HG02970 (cell line): ENCODE measurements around the gene TBXA2R.

Source experiments
- ATAC-seq: cut with Tn5 transposase; IDR thresholded peaks from one replicate; pipeline ENCODE4 v1.9.1; 2021; ENCODE audit warnings: mild to moderate bottlenecking, moderate library complexity, moderate number of reproducible peaks; ENCODE audit not compliant: unreplicated experiment, low FRiP score

The TBXA2R gene

DNA sequence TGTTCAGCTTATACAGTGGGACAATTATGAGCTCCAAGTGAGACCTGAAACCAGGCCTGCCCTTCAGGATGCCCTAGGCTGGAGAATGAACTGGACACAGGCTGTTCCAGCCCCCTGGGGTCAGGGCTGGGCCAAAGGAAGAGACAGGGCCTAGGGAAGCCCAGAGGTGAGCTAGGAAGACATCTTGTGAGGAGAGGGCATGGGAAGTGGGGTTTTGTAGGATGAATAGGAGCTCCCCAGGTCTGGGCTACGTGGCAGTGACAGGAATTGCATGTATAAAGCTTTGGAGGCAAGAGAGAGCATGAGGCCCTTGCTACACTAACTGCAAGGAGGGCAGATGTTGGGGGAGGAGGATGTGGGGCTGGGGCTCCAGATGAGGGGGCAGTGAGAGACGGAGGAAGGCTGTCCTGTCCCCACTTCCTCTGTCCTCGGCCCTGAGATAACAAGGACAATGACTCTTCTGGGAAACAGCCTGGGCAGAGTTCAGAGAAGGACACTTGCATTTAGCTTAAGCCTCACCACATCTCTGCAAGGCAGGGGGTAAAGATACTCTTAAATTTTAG, 1.5 kb upstream of the TBXA2R start:
- ATAC-seq = no peak

DNA sequence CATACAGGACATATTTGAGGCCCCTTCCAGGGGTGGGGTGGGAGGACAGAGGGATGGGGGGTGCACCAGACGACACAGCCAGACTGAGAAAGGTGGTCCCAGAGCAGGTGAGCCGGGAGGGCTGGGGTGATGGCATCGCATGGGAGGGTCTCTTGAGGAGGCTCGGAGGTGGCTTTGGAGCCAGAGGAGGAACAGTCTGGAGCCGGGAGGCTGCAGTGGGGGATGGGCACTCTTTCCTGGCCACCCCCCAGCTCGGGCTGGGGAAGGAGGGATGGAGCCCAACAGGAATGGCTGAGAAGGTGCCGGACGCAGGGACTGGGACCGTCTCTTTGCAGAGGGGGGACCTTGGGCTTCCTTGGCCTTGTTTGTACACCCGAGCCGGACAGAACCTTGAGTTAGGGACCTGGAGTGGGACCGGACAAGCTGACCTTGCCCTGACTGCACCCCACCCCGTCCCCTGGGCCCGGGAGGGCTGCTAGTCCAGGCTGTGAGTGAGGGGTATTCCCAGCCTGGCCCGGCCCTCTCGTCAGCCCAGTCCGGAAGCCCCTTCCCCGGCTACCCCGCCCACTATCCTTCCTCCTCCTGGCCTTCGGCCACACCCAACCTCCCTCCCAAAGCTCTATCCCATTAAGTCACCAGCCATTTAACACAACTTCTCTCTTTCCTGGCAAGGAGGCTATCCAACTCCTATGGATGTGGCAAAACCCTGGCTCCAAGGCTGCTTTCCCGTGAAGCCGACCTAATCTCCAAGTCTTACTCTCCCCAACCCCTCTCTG, 816 bp upstream of the TBXA2R start:
- no peak for ATAC-seq

DNA sequence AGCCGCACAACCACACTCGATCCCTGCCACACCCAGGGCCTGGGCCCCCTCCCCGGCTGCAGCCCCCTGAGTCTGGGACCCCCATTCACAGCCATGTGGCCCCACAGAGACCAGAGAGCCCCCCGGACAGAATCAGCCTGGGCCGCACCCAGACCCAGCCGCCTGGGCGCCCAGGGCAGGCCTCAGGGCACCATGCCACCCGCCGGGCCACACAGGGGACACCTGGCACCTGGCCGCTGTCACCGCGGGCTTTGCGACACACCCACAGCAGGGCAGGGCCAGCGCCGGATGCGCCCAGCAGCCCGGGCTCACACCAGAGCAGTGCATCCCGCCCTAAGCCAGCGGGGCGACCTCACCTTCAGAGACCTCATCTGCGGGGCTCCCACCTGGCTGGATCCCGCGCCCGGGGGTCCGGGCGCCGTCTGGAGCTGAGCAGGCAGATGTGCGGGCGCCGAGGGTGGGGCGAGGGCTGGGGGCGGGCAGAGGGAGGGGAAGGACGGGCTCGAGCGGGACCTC, 443 bp downstream of the TBXA2R start:
- ATAC-seq = no peak

DNA sequence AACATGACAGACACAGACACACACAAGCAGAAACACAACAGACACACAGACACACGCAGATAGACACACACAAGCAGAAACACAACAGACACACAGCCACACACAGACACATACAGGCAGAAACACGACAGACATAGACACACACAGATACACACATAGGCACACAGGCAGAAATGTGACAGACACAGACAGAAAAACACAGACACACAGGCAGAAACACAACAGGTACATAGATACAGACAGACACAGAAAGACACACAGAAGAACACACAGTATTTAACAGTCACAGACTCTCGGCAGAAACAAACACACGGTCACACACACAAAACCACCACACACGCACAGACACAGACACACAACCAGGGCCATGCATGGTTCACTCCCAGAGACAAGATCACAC, 905 bp downstream of the TBXA2R start:
- ATAC-seq = no peak

DNA sequence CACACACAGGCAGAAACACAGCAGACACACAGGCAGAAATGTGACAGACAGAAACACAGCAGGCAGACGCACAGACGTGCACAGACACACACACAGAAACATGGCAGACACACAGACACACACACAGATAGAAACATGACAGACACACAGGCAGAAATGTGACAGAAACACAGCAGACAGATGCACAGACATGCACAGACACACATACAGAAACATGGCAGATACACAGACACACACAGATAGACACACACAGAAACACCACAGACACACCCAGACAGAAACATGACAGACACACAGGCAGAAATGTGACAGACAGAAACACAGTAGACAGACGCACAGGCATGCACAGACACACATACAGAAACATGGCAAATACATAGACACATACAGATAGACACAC, 1.3 kb downstream of the TBXA2R start:
- no peak for ATAC-seq

DNA sequence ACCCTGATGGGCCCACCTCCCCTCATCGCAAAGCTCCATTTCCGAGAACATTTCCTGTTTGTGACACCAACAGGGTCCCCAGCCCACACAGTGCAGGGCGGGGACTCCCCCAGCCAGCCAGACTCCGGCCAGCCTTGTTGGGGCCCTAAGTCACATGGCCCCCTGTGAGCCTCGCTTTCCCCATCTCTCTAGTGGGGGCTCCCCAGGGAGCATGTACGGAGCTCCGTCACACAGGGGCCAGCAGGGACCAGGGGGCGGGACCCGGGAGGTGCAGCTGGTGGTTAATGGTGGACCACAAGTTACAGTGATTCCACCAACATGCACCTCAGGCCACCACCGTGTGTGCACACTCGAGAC, 1.7 kb downstream of the TBXA2R start:
- ATAC-seq = no peak

DNA sequence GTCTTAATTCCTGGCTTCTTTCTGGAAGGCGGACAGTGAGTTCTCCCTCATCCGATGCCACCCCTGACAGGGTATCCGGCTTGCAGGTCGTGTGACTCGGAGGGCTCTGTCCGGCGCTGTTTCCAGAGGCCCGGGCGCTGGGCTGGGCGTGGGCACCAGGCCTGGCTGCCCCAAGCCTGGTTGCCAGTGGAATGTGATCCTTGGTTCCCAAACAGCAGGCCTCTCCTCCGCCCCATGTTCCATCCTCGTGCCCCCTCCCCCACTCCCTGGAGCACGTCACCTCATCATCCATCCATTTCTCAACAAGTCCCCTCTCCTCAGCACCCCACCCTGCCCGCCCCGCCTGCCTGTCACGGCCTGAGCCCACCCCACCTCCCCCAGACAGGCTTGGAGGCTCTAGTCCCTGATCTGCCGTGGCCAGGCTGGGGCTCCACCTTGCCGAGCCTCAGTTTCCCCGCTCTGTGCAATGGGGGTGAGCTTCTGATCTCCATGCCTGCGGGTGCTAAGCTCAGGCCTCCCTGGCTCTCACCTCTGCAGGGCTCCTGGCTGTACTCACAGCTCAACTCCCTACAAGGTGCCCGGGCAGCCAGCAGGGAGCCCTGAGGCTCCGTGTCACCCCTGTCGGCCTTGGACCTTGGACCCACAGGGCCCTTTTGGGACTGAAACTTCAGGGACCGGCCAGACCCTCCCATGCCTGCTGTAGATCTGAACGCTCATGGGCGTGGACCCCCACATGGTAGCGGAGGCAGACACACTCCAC, 2.3 kb downstream of the TBXA2R start:
- no peak for ATAC-seq

DNA sequence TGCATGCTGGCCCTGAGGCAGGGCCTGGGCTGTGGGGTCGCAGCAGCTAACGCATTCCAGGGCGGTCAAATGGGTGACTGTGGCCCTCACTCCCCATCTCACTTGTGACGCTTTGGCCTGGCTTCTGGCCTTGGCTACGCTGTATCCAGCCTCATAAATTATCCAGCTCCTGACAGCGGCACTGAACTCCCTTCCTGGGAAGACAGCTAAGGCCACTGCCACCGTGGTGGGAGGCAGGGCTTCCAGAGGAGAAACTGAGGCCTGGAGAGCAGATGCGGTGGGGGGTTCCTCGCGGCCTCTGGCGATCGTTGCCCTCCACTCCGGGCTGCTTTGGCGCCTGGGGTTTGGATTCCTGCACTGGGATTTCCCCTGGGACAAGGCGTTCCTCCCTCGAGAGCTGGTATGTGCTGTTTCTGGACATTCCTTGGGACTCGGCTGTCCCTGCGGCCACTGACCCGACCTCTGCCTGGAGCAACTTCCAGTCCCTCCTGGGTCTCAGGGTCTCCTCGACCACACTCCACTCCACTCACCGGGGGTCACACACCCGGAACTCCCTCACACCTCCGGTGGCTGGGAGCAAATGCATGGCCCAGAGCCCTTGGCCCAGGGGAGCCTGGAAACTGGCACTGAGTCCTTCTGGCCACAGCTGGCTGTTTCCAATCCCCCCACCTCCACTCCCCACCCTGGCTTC, 3.4 kb downstream of the TBXA2R start:
- ATAC-seq = no peak

DNA sequence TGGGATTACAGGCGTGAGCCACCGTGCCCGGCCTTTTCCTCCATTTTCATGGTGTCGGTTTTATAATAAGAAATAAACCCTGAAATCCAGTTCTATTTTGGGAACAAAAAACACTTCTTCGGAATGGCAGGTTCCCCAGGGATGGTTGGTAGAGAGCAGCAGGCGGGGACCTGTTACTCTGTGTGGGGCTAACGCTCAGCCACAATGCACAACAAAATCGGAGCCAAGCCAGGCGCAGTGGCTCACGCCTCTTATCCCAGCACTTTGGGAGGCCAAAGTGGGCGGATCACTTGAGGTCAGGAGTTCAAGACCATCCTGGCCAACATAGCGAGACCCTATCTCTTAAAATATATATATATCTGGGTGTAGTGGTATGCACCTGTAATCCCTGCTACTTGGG, 5.7 kb downstream of the TBXA2R start:
- ATAC-seq = no peak

DNA sequence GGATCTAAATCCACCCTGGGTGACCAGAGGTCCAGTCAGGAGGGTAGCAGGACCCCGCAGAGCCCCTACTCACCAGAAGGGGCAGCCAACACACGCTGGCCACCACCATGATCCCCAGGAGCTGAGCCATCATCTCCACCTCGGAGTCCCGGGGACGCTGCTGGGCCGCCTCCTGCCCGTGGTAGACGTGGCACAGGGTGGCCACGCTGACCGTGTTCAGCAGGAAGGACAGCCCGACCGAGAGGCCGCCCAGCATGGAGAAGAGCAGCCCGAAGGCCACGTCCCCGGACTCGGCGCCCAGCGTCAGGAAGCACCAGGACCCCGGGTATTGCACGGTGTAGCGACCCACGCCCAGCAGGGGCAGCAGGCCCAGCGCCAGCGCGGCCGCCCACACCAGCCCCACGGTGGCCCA, 6.9 kb downstream of the TBXA2R start:
- no peak for ATAC-seq

DNA sequence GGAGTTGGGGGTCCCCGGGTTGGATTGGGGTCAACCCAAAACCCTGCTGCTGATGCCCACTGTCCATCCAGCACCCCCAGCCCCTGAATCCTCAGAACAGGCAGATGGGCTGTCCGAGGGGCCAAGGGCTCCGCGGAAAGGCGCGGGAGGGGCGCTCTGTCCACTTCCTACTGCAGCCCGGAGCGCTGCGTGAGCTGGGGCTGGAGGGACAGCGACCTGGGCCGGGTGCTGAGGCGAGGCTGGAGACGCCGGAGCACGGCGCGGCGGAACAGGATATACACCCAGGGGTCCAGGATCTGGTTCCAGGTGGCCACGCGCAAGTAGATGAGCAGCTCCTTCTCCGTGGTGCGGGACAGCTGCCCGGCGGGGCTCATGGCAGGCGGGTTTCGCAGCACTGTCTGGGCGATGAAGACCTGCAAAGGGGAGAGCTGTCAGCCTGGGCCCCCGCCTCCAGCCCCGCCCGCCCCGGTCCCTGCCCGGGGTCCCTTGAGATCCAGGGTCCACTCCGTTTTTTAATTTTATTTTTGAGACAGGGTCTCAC, 11.1 kb downstream of the TBXA2R start:
- ATAC-seq = no peak

DNA sequence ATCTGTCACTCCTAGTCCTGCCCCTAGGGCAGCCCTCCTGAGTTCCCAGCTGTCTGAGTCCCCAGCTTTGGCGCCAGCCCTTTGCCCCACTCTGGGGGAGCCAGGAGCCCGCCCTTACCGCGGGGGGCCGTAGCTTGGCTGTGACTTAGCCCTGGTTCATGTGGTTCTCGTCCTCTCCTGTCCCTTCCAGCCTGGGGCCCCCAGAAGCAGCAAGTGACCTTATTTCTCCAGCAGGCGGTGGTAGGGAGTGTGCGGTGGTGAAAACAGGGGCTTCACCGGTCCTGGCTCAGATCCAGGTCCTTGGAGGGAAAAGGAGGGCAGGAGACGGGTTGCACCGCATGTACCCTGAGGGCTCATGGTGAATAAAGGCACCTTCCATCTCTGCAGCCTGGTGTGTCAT, 13.5 kb downstream of the TBXA2R start:
- no peak for ATAC-seq

DNA sequence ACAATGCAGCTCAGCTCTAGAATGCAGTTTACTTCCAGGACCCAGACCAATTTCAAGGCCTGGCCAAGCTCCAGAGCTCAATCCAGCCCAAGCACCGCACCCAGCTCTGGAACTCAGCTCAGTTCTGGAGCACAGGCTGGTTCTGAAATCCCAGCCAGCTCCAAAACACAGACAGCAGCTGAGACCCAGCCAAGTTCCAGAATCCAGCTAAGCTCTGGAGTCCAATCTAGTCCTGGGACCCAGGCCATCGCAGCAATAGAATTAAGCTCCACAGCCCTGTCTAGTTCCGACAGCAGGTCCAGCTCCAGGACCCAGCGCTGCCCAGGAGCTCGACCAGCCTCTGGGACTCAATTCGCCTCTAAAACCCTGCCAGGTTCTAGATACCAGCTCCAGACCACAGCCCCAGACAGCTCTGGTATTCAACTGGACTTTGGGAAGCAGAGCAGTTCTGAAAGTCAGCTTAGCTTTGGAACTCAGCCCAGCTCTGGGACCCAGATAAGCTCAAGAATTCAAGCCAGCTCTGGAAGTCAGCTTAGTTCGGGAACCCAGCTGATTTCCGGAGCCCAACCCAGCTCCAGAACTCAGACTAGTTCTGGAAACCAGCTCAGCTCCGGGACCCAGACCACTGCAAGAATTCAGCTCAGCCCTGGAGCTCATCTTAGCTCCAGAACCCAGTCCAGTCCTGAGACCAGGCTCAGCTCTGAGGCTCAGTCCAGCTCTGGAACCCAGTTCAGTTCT, 14.6 kb downstream of the TBXA2R start:
- ATAC-seq = no peak

DNA sequence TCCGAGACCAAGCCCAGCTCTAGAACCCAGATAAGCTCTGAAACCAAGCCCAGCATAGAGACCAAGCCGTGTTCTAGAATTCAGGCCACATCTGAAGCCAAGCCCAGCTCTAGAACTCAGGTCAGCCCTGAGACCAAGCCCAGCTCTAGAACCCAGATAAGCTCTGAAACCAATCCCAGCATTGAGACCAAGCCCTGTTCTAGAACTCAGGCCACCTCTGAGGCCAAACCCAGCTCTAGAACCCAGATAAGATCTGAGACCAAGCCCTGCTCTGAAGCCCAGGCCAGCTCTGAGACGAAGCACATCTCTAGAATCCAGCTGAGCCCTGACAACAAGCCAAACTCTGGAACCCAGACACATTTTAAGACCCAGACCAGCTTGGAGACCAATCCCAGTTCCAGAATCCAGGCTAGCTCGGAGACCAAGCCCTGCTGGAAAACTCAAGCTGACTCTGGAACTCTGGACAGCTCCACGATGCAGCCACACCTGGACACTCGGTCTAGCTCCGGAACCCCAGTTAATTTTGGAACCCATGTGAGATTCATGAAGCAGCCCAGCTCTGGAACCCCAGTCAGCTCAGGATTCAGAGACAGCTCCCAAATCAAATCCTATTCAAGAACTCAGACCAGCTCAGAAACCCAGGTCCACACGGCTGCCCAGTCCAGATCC, 15.6 kb downstream of the TBXA2R start:
- no peak for ATAC-seq

DNA sequence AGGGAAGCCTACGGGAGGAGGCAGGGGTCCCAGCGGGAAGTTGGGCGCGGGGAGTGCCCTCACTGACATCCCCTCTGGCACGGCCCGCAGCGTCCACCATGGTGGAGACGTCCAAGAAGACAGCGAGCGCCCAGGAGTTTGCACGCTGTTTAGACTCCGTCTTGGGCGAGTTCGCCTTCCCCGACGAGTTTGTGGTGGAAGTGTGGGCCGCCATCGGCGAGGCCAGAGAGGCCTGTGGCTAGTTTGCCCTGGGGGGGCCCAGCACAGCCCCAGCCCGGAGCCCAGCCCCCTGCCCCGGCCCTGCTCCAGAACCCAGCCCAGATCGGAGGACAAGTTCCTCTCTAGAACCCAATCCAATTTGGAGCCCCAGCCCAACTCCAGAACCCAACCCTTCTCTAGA, 16.7 kb downstream of the TBXA2R start:
- no peak for ATAC-seq

DNA sequence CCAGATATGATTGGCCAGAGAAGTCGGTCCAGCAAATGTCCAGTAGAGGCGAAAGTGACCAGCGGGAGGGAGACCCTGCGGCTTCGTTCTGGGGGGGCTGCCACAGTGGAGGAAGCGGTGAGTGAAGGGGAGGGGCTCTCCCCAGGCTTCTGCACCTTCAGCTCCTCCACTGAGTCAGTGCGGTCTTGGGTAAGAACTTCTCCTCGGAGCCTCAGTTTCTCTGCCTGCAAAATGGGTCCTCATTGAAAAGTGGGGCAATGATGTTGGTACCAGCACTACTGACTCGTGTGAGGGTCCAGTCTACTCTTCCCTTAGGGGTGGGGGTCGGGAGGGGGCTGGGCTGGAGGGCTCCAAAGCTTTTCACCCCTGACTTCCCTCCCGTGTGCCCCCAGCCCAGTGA, 17.2 kb downstream of the TBXA2R start:
- ATAC-seq = no peak

DNA sequence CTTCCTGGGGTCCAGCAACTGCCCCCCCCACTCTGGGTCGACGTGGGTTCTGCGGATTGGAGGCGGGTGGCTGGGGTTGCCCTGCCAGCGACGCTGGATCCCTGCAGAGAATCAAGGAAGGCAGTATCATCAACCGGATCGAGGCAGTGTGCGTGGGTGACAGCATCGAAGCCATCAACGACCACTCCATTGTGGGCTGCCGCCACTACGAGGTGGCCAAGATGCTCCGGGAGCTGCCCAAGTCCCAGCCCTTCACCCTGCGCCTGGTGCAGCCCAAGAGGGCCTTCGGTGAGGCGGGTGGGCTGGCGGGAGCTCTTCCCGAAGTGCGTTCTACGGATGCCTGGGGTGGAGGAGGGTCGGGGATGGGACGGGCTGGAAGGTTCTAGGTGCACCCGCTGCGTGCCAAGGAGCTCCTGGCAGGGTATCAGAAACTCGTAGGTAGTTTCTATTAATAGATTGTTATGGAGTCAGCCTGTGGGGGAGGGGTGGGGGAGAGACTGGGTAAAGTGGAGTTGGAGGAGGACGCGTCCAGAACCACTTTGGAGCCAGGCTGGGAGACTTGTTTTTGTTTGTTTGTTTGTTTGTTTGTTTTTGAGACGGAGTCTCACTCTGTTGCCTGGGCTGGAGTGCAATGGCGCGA, 19.8 kb downstream of the TBXA2R start:
- ATAC-seq = no peak

DNA sequence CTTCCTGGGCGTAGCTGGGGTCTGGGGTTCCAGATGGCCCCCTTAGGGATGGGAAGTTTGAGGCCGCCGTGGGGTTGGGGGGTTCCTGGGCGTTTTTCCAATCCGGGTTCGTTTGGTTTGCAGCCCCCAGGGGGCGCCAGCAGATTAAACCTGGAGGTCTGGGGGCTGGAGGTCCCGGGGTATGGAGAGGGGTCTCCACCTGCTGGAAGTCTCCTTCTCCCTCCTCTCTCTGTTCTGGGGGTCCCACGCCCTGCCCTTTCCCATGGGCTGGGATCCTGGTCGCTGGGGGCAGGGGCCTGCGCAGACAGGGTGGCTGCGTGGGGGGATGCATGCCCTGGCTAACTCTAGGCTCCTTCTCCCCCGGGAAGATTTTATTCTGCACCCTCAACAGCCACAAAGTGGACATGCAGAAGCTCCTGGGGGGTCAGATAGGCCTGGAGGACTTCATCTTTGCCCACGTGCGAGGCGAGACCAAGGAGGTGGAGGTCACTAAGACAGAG, 20.5 kb downstream of the TBXA2R start:
- ATAC-seq = no peak
